Amniotic epithelial cell (primary cell): Measurements from ENCODE around the gene ST6GALNAC5.

Experiments
- DNase-seq: peaks from one replicate; pipeline ENCODE4 v3.0.0-alpha.2; 2010; ENCODE audit warnings: low read depth

Gene ST6GALNAC5

GRCh38 chr1:77012066-77012465 is 144.8 kb downstream of the ST6GALNAC5 start:
- no peak for DNase-seq

GRCh38 chr1:77014073-77014788 is 147.0 kb downstream of the ST6GALNAC5 start:
- no peak for DNase-seq

GRCh38 chr1:77015748-77016341 is 148.6 kb downstream of the ST6GALNAC5 start:
- DNase-seq = no peak

DNA sequence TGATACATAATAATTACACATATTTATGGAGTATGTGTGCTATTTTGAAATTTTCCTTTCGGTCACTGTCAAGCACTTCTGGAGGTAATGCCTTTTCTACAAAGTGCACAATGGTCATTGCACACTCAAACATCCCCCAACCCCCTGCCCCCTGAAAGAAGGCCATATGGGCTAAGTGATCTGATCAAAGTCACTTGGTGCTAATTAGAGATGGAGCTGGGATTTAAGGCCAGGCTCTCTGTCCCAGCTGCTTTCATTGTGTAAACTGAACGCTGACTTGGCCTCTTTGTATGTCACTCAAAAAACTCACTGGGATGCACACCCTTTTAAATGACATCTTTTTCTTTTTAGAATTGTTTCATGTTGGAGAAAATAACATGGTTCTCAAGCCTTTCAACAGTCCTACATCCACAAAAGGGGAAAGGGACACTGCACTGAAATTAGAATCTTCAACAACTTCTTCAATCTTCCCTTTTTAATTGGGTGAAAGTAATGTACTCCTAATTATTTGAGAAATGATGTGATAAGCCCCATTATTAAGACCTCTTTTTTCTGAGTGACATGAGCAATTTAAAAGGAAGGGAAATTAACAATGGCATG is 149.2 kb downstream of the ST6GALNAC5 start:
- DNase-seq = no peak

DNA sequence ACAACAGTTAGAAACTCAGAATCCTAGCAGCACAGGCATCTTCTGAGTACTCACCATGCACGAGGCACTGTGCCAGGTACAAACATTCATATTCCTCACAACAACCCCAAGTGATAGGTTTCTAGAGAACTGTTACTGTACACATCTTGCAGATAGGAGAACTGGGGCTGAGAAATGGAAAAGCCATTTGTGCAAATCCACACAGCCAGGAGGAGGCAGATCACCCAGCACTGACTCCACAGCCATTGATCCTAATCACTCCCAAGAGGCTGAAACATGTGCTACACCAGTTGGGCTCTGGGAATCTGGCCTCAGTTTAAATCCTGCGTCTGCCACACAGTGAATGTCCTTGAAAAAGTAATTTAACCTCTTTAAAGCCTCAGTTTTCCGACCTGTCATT is 151.0 kb downstream of the ST6GALNAC5 start:
- no peak for DNase-seq

DNA sequence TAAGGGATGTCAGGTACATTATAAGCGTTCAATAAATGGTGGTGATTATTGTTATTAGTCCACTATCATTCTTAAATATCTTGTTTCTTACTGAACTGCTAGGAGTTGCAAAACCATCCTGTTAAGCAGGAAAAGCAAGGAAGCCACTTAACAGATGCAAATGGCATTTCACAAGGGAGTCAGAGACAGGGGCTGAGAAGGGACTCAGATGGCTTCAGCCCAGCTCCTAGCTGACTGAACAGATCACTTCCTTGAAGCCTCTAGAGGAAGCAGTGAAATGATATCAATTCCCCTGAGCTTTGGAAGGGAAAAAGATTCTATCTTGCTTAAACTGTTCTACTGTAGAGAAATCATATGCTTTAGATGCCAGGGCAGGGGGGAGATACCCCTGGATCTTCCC is 151.5 kb downstream of the ST6GALNAC5 start:
- DNase-seq = no peak

DNA sequence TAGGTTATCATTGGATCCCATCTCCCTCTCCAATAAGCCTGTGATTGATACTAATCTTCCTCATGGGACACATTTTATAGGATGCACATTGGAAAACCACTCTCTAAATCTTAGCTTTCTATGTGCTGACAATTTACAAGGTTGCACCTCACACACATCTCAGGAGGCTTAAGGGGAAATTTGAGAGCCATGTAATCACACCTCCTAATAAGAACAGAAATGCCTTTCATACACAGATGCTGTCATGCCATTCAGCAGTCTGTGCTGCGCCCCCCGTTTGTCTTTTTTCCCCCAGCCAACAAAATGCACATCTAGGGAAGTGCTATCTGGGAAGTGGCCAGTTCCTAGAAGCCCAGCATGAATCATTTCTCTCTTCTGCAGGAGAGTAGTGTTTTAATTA is 154.5 kb downstream of the ST6GALNAC5 start:
- DNase-seq = no peak

DNA sequence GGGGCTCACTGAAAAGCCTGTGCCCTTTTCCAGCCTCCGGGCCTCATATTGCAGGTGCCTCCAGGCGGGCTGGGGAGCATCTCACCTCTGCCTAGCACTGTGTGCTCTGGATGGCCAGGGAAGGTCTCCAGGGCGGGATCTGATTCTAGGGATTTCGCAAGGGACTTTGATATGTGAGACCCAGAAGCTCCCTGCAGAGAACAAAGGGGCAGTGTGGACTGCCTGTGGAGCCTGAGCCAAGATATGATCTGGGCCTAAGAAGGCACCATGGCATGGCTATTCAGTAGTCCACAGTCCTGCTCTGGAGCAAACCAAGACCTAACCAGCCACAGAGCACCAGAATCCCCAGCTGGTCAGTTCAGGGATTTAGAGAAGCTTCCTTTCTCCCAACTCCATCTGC is 157.2 kb downstream of the ST6GALNAC5 start:
- DNase-seq = no peak

DNA sequence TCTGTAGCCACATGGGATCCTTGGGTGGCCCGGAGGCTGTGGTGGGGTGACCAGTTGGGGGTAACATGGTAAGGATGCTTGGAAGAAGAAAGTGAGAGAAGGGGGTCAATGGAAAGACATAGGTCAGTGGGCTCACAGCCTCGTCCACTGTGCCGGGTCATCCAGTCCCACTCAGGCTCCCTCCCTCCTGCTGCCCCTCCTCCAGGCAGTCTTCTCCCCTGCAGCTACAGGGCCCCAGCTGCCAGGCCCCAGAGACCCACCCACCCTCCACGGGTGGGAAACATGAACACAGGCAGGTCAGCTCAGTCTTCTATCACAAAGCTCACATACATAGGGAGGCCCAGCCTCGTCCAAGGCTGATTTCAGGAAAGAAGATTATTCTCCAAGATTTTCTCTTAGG is 158.3 kb downstream of the ST6GALNAC5 start:
- DNase-seq = no peak

DNA sequence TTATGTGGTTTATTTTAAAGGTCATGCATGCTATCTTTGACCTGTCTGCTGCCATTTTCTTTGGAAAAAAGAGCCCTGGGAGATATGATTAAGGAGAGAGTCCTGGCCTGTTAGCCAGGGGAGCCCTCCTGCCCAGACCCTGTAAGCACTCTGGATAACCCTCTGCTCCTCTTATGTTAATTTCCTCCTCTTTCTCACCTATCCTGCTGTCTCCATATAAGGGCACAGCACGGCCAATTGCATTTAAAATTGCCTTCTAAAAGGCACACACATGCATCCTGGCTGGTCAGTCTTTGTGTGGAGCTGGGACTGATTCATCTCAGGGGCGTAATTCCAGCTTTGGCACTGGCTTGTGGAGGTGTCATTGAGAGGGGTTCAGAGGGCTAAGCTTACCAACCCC is 158.9 kb downstream of the ST6GALNAC5 start:
- no peak for DNase-seq

DNA sequence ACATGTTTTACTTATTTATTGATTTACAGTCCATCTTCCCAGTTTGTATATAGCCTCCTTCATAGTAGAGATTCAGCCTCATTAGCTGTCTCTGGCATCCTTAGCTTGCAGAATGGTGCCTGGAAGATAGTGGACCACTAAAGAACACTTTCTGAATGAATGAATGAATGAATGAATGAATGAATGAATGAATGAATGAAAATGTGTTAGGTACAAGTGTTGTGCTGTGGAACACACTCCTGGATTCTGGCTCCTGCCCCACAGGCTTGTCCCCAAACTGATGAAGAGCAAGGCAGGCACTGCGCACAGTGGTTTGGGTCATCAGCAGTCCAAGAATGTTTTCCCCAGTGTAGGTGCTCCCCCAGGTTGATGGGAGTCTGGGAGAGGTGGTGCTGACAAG is 159.4 kb downstream of the ST6GALNAC5 start:
- DNase-seq = no peak

DNA sequence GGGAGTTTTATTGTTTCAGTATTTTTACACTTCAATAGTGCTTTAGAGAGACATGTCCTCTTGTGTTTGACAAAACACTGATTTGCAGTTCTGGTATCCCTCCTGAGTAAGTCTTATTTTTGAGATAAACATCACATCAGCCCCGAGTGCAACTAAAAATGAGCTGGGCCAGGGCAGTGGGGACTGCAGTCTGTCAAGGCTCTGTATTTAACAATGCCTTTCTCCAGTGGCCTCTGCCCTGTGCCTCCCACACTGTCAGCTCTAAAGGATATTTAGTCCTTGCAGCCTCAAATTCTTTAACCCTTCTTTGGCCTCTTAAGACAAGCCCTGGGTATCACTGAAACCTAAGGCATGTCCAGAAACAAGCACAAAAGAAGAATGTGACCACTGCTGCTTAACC is 160.6 kb downstream of the ST6GALNAC5 start:
- DNase-seq = no peak

GRCh38 chr1:77030401-77031105 is 163.3 kb downstream of the ST6GALNAC5 start:
- DNase-seq = no peak

DNA sequence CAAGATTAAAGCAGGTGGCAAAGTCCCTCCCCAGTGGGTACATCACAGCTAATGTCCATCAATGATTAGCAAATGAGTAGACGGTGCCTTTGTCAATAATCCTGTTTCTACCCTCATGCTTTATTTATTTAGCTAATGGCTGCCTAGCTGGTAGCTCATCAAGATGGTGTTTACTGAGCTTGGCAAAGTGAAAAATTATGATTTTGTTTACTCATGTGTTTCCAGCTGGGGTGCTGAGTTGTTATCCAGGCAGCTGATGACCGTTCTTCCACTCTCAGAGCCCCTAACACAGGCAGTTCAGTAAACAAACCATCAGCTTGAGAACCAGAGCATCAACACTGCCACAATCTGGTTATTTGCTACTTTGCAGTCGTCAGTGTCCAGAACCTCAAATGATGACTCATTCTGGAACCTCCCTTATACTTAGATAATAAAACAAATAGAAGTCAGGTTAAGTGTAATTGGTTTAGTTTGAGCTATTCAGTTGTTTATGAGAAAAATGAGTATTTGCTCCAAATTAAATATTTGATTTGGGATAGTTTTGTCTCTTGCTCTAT is 163.9 kb downstream of the ST6GALNAC5 start:
- DNase-seq = peak; percentile 86

- peak; percentile 60 for DNase-seq
Observed at GRCh38 chr1:77036560-77036959, 169.3 kb downstream of the ST6GALNAC5 start.

DNA sequence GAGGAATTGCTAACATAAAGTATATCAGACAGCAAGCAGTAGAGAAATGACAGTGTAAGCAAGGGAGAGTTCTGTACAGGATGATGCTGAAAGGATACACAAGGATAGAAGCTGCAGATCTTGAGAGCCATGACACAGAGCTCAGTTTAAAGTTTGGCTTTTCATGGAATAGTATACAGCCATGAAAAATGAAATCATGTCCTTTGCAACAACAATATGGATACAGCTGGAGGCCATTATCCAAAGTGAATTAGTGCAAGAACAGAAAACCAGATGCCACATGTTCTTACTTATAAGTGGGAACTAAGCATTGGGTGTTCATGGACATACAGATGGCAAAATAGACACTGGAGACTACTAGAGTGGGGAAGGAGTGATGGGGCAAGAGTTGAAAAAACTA is 169.8 kb downstream of the ST6GALNAC5 start:
- no peak for DNase-seq

GRCh38 chr1:77038000-77038399 is 170.7 kb downstream of the ST6GALNAC5 start:
- DNase-seq = no peak

GRCh38 chr1:77039111-77039510 is 171.8 kb downstream of the ST6GALNAC5 start:
- DNase-seq = no peak

GRCh38 chr1:77039739-77040138 is 172.5 kb downstream of the ST6GALNAC5 start:
- peak; percentile 100 for DNase-seq

- DNase-seq = no peak
Observed at GRCh38 chr1:77040826-77041225, 173.5 kb downstream of the ST6GALNAC5 start.

DNA sequence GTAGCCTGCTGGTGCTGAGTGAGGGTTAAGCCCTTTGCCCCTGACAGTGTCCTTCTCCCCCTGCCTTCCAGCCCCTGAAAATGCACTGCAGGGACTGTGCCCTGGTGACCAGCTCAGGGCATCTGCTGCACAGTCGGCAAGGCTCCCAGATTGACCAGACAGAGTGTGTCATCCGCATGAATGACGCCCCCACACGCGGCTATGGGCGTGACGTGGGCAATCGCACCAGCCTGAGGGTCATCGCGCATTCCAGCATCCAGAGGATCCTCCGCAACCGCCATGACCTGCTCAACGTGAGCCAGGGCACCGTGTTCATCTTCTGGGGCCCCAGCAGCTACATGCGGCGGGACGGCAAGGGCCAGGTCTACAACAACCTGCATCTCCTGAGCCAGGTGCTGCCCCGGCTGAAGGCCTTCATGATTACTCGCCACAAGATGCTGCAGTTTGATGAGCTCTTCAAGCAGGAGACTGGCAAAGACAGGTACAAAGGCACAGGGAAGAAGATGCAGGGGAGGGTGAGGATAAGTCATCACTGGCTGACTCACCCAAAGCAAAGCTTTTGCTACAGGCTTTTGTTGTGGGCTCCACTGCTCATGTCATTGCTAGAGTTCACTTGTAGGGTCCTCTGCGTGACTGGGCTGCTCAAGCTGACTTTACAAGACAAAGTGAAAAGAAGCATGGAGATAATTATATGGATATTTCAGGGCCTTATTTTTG is 177.0 kb downstream of the ST6GALNAC5 start:
- peak; percentile 57 for DNase-seq

DNA sequence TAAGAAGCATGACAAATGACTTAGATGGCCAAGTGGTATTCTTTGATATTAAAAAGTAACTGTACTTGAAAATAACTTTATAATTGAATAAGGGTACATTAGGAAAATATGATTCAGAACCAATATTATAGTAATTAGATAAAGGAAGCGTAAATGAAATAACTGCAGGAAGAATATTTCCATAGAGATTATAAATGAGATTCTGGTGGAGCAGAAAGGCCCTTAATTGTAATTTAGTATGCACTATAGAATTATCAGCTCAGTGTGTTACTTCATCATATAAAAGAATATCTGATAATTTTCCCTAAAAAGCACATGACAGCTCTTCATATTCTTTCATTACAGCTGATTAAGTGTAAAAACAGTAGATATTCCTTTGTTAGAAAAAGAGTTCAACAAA is 180.3 kb downstream of the ST6GALNAC5 start:
- no peak for DNase-seq
